Measurements from ENCODE around the gene SGMS1. TPM values are rescaled to one million over a fixed set of nuclear protein-coding genes. Genes with fewer than 3 reads are reported as not detected.
A peak's percentile ranks its signal among the peaks of the same experiment; 100 is the strongest.
"Not testable (repeated sequence)": the region's sequence is repeated elsewhere in the genome, so short reads cannot be mapped to it uniquely, and the experiment has no call there.

The SGMS1 gene
- total RNA-seq, 1 donor: 61.2 TPM

GRCh38 chr10:50436805-50437204, 187.0 kb downstream of the SGMS1 start:
- TF ChIP-seq, protein P1, sequence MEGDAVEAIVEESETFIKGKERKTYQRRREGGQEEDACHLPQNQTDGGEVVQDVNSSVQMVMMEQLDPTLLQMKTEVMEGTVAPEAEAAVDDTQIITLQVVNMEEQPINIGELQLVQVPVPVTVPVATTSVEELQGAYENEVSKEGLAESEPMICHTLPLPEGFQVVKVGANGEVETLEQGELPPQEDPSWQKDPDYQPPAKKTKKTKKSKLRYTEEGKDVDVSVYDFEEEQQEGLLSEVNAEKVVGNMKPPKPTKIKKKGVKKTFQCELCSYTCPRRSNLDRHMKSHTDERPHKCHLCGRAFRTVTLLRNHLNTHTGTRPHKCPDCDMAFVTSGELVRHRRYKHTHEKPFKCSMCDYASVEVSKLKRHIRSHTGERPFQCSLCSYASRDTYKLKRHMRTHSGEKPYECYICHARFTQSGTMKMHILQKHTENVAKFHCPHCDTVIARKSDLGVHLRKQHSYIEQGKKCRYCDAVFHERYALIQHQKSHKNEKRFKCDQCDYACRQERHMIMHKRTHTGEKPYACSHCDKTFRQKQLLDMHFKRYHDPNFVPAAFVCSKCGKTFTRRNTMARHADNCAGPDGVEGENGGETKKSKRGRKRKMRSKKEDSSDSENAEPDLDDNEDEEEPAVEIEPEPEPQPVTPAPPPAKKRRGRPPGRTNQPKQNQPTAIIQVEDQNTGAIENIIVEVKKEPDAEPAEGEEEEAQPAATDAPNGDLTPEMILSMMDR (IDR thresholded peaks at IDR 0.05; ENCODE audit: insufficient read depth, low read length): no peak
- no peak overlapping the region for H3K4me3 ChIP-seq (ENCODE audit: low read depth, low read length)
- no peak for DNase-seq (ENCODE audit: low read depth)

DNA sequence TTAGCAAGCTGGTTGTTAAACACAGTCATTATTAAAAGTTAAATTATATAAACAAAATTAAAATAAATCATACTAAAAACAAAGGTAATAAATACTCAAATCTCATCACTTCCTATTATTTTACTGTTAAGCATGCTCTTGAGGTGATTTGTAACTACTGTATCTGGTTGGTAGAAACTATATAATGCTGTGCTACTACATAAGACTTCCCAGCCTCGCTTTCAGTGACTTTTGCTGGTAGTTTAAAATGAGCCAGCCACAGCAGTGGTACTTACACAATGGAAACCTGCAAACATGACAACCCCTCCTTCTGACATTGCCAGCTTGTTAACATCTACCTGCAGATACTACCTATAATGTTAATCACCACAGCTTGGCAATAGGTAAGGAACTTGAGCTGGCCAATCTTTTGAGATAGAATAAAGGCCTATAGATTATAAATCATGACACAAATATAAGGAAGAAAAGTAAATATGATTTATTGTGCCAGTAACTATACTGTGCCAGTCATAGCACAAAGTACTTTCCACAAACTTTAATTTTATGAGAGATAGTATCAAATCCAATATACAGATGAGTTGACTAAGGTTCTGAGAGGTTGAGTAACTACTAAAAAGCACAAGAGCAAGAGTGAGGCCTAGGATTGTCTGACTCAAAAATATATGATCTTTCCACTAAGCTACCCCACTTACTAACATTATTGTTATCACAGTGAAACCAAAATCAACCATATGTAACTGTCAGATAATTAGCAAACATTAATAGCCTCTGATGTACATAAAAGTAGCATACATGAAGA, 191.3 kb downstream of the SGMS1 start:
- TF ChIP-seq, protein P1 (IDR thresholded peaks at IDR 0.05; ENCODE audit: insufficient read depth, low read length): no peak
- DNase-seq (ENCODE audit: low read depth): no peak
- no peak overlapping the region for H3K4me3 ChIP-seq (ENCODE audit: low read depth, low read length)

GRCh38 chr10:50431791-50432190, 192.0 kb downstream of the SGMS1 start:
- TF ChIP-seq, protein P1 (IDR thresholded peaks at IDR 0.05; ENCODE audit: insufficient read depth, low read length): no peak
- DNase-seq (ENCODE audit: low read depth): peak; percentile 64

DNA sequence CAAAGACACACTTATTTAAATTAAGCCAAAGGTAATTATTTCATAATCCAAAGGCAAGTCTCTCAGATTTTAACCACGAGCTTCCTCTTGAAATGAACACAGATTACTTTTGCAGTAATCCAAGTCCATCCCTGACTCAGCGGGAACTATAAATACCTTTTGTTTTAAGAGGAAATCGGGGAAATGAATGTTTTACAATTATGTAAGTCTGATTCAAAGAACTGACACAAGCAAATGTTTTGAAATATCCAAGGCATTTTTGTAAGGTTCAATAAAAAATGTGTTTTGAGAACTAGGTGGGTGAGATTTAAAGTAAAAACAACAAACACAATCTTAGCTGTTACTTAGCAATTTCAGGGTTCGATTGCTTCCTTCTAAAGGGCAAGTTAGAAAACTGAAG, 192.6 kb downstream of the SGMS1 start:
- peak; percentile 69 for DNase-seq (ENCODE audit: low read depth)
- no peak overlapping the region for H3K4me3 ChIP-seq (ENCODE audit: low read depth, low read length)
- TF ChIP-seq, protein P1 (IDR thresholded peaks at IDR 0.05; ENCODE audit: insufficient read depth, low read length): no peak

More at GRCh38 chr10:50431791-50432190, 192.0 kb downstream of the SGMS1 start:
- H3K4me3 ChIP-seq (ENCODE audit: low read depth, low read length): peak overlapping the region; percentile 11

GRCh38 chr10:50426485-50426884, 197.3 kb downstream of the SGMS1 start:
- DNase-seq (ENCODE audit: low read depth): no peak
- H3K4me3 ChIP-seq (ENCODE audit: low read depth, low read length): no peak overlapping the region
- TF ChIP-seq, protein P1 (IDR thresholded peaks at IDR 0.05; ENCODE audit: insufficient read depth, low read length): no peak

- H3K4me3 ChIP-seq (ENCODE audit: low read depth, low read length); DNase-seq (ENCODE audit: low read depth): not testable (repeated sequence)
Observed at GRCh38 chr10:50425215-50425614, 198.5 kb downstream of the SGMS1 start.

DNA sequence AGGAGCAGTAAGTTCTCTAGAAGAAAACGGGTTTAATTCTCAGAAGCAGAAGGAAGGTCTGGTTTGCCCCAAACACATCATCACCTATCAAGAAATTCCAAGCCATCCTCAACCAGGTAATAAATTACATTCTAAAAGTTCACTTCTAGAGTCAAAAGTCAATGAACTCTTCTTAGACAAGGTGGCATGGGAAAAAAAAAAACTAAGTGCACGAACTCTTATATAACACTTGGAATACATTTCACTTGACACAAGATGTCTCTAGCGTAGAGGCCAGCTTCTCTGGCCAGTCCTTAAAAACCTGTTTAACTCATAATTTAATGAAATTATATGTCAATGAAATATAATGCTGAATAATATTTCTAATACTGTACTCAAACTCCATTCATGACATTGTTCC, 200.3 kb downstream of the SGMS1 start:
- no peak overlapping the region for H3K4me3 ChIP-seq (ENCODE audit: low read depth, low read length)
- DNase-seq (ENCODE audit: low read depth): no peak
- TF ChIP-seq, protein P1 (IDR thresholded peaks at IDR 0.05; ENCODE audit: insufficient read depth, low read length): no peak

Data from fibroblast of the aortic adventitia (primary cell).